Naive thymus-derived CD4-positive, alpha-beta T cell (primary cell): ENCODE results near the gene TMEM212. TPM values are rescaled to one million over a fixed set of nuclear protein-coding genes. Genes with fewer than 3 reads are reported as not detected.

Experiments
- ATAC-seq: fragments of 150-1000 bp; cut with Tn5 transposase; 2 replicates; pipeline ENCODE4 v1.10.0; 2021; ENCODE audit warnings: mild to moderate bottlenecking, moderate library complexity
- CTCF ChIA-PET: fragments of 350-600 bp; sonication (Branson Sonifier 250); formaldehyde crosslinking; loops from one replicate; lab custom pipeline; 2021; ENCODE audit warnings: antibody characterized with exemption; lab: Charles Lee
- POLR2A ChIA-PET: fragments of 350-600 bp; sonication (Branson Sonifier 250); formaldehyde crosslinking; loops from one replicate; lab custom pipeline; 2021; ENCODE audit warnings: antibody characterized with exemption, inconsistent platforms; lab: Charles Lee
- DNase-seq, 9 donors: peaks; one replicate each; pipeline versions ENCODE4 v3.0.0 to v3.0.0-alpha.2; 2020 to 2022; ENCODE audit warnings: mixed read lengths in 1 of 9
- H3K27ac ChIP-seq: one replicate; pipeline ENCODE4 v1.7.0; 2013; ENCODE audit warnings: mild to moderate bottlenecking, low read depth, low read length, moderate library complexity
- H3K27me3 ChIP-seq, 2 donors: one replicate each; pipeline ENCODE4 v1.7.0; 2013; ENCODE audit warnings: low read length in 2 of 2, mild to moderate bottlenecking in 2 of 2, moderate library complexity in 2 of 2; ENCODE audit not compliant: control insufficient read depth in 2 of 2, insufficient read depth in 2 of 2
- H3K36me3 ChIP-seq, 3 experiments: 1 replicate in 2 of 3; 2 replicates in 1 of 3; pipeline ENCODE4 v1.7.0; 2013; ENCODE audit warnings: low read length in 3 of 3, mild to moderate bottlenecking in 3 of 3, moderate library complexity in 1 of 3; ENCODE audit not compliant: insufficient read depth in 3 of 3, control insufficient read depth in 2 of 3
- H3K4me1 ChIP-seq, 2 donors: one replicate each; pipeline ENCODE4 v1.7.0; 2013; ENCODE audit warnings: low read length in 2 of 2, mild to moderate bottlenecking in 2 of 2, moderate library complexity in 1 of 2; ENCODE audit not compliant: control insufficient read depth in 2 of 2, insufficient read depth in 2 of 2
- H3K4me3 ChIP-seq: 2 replicates; pipeline ENCODE4 v1.7.0; 2013; ENCODE audit warnings: mild to moderate bottlenecking, low read length
- H3K9me3 ChIP-seq, 3 experiments: 1 replicate in 2 of 3; 2 replicates in 1 of 3; pipeline ENCODE4 v1.7.0; 2013; ENCODE audit warnings: low read length in 3 of 3; ENCODE audit not compliant: control insufficient read depth in 2 of 3
- H3K27ac Mint-ChIP-seq, 9 donors: one replicate each; pipeline ENCODE4 v1.8.0; 2020 to 2022; ENCODE audit warnings: mixed read lengths in 9 of 9, mild to moderate bottlenecking in 8 of 9, moderate library complexity in 5 of 9, inconsistent platforms in 2 of 9
- H3K27me3 Mint-ChIP-seq, 5 donors: one replicate each; pipeline ENCODE4 v1.8.0; 2021 to 2022; ENCODE audit warnings: mixed read lengths in 5 of 5, mild to moderate bottlenecking in 1 of 5
- H3K36me3 Mint-ChIP-seq, 5 donors: one replicate each; pipeline ENCODE4 v1.8.0; 2020 to 2022; ENCODE audit warnings: mixed read lengths in 5 of 5, mild to moderate bottlenecking in 3 of 5, inconsistent platforms in 1 of 5
- H3K4me1 Mint-ChIP-seq, 7 donors: one replicate each; pipeline ENCODE4 v1.8.0; 2020 to 2022; ENCODE audit warnings: mixed read lengths in 7 of 7, mild to moderate bottlenecking in 3 of 7, inconsistent platforms in 1 of 7
- H3K4me3 Mint-ChIP-seq, 10 donors: one replicate each; pipeline ENCODE4 v1.8.0; 2020 to 2022; ENCODE audit warnings: mild to moderate bottlenecking in 10 of 10, mixed read lengths in 10 of 10, moderate library complexity in 6 of 10, inconsistent platforms in 2 of 10
- H3K9me3 Mint-ChIP-seq, 11 donors: one replicate each; pipeline ENCODE4 v1.8.0; 2020 to 2022; ENCODE audit warnings: mixed read lengths in 11 of 11, mild to moderate bottlenecking in 4 of 11, inconsistent platforms in 1 of 11, moderate library complexity in 1 of 11
- intact Hi-C, 2 donors: fragments of 100-400 bp; cut with micrococcal nuclease; formaldehyde crosslinking; loops; one replicate each; pipeline ENCODE4 v1.15.1; 2023
- polyA plus RNA-seq, 2 donors: library from polyadenylated mRNA; unstranded; fragments of 300-500 nt; fragmentation: Illumina TruSeq; gene quantifications; one replicate each; pipeline ENCODE4 v1.2.3, GENCODE V29; 2021
- total RNA-seq, 6 experiments: library from RNA in 5 of 6; stranded (reverse) in 5 of 6; gene quantifications; 1 replicate in 5 of 6; 2 replicates in 1 of 6; pipeline ENCODE4 v1.2.3 and lab custom pipeline; 2021 to 2026

Gene TMEM212
- total and polyA plus RNA-seq, 7 experiments from 2014 or later, result not detected

GRCh38 chr3:171862993-171863521 lies 19.9 kb downstream of the TMEM212 start:
- POLR2A ChIA-PET, result no interaction called here
- H3K4me3 ChIP-seq, result no peak overlapping the region
- no peak for ATAC-seq

GRCh38 chr3:171863920-171864319 lies 20.8 kb downstream of the TMEM212 start:
- no peaks in the 10 kb centered on the region for H3K36me3 ChIP-seq
- no peaks in the 10 kb centered on the region for H3K4me1 ChIP-seq
- POLR2A ChIA-PET, result no interaction called here
- DNase-seq (no peak), ATAC-seq (no peak)
- H3K9me3 Mint-ChIP-seq, result peaks cover 0 to under 1% (median 0%) of the 10 kb centered on the region in 11 donors
- H3K4me3 Mint-ChIP-seq, result no peak overlapping the region
- no peak overlapping the region for H3K27ac ChIP-seq
- peaks cover 0 to 7% (median 0%) of the 10 kb centered on the region in 5 donors for H3K27me3 Mint-ChIP-seq
- intact Hi-C loops, result no loop called here
- H3K27ac Mint-ChIP-seq, result no peak overlapping the region
- no peaks in the 10 kb centered on the region for H3K9me3 ChIP-seq
- peaks cover 0 to 3% (median 0%) of the 10 kb centered on the region in 7 donors for H3K4me1 Mint-ChIP-seq
- H3K36me3 Mint-ChIP-seq, result no peaks in the 10 kb centered on the region
- H3K4me3 ChIP-seq, result no peak overlapping the region
- CTCF ChIA-PET, result no interaction called here
- H3K27me3 ChIP-seq, result no peaks in the 10 kb centered on the region

More at GRCh38 chr3:171862993-171863521, 19.9 kb downstream of the TMEM212 start:
- H3K27ac Mint-ChIP-seq, result no peak overlapping the region
- intact Hi-C loops, result no loop called here
- CTCF ChIA-PET, result no interaction called here
- no peak for DNase-seq
- Histone ChIP-seq H3K27me3 (no peaks in the 10 kb centered on the region), H3K36me3 (no peaks in the 10 kb centered on the region), H3K4me1 (no peaks in the 10 kb centered on the region), H3K27ac (no peak overlapping the region), H3K9me3 (no peaks in the 10 kb centered on the region)
- H3K36me3 Mint-ChIP-seq, result no peaks in the 10 kb centered on the region
- peaks cover 0 to 7% (median 0%) of the 10 kb centered on the region in 5 donors for H3K27me3 Mint-ChIP-seq
- H3K4me1 Mint-ChIP-seq, result peaks cover 0 to 3% (median 0%) of the 10 kb centered on the region in 7 donors
- peaks cover 0 to 7% (median 0%) of the 10 kb centered on the region in 11 donors for H3K9me3 Mint-ChIP-seq
- H3K4me3 Mint-ChIP-seq, result no peak overlapping the region

- Histone ChIP-seq H3K27ac (no peak overlapping the region), H3K36me3 (no peaks in the 10 kb centered on the region), H3K27me3 (no peaks in the 10 kb centered on the region), H3K9me3 (no peaks in the 10 kb centered on the region), H3K4me1 (no peaks in the 10 kb centered on the region), H3K4me3 (no peak overlapping the region)
- CTCF ChIA-PET, result no interaction called here
- H3K27ac Mint-ChIP-seq, result no peak overlapping the region
- ATAC-seq (no peak), DNase-seq (no peak)
- no peak overlapping the region for H3K4me3 Mint-ChIP-seq
- H3K27me3 Mint-ChIP-seq, result peaks cover 0 to 7% (median 0%) of the 10 kb centered on the region in 5 donors
- POLR2A ChIA-PET, result no interaction called here
- no peaks in the 10 kb centered on the region for H3K9me3 Mint-ChIP-seq
- no peaks in the 10 kb centered on the region for H3K4me1 Mint-ChIP-seq
- intact Hi-C loops, result no loop called here
- no peaks in the 10 kb centered on the region for H3K36me3 Mint-ChIP-seq
Observed at GRCh38 chr3:171865191-171865865, 22.2 kb downstream of the TMEM212 start.

- Histone ChIP-seq H3K4me1 (no peaks in the 10 kb centered on the region), H3K4me3 (no peak overlapping the region), H3K36me3 (no peaks in the 10 kb centered on the region), H3K27me3 (no peaks in the 10 kb centered on the region), H3K9me3 (no peaks in the 10 kb centered on the region), H3K27ac (no peak overlapping the region)
- no peaks in the 10 kb centered on the region for H3K4me1 Mint-ChIP-seq
- no peak overlapping the region for H3K4me3 Mint-ChIP-seq
- no peaks in the 10 kb centered on the region for H3K36me3 Mint-ChIP-seq
- DNase-seq (no peak), ATAC-seq (no peak)
- intact Hi-C loops, result no loop called here
- POLR2A ChIA-PET, result no interaction called here
- H3K27me3 Mint-ChIP-seq, result peaks cover 0 to 7% (median 2%) of the 10 kb centered on the region in 5 donors
- H3K9me3 Mint-ChIP-seq, result no peaks in the 10 kb centered on the region
- CTCF ChIA-PET, result no interaction called here
- H3K27ac Mint-ChIP-seq, result no peak overlapping the region
Observed at GRCh38 chr3:171867981-171868380, 24.8 kb downstream of the TMEM212 start.

- no peak for DNase-seq
- Mint-ChIP-seq H3K27ac (no peak overlapping the region), H3K4me3 (no peak overlapping the region), H3K4me1 (peaks cover 0 to under 1% (median 0%) of the 10 kb centered on the region in 7 donors), H3K36me3 (no peaks in the 10 kb centered on the region), H3K27me3 (peaks cover 0 to 5% (median under 1%) of the 10 kb centered on the region in 5 donors), H3K9me3 (no peaks in the 10 kb centered on the region)
- CTCF ChIA-PET, result no interaction called here
- no peaks in the 10 kb centered on the region for H3K36me3 ChIP-seq
- H3K27ac ChIP-seq, result no peak overlapping the region
- H3K27me3 ChIP-seq, result no peaks in the 10 kb centered on the region
- H3K4me3 ChIP-seq, result no peak overlapping the region
- H3K9me3 ChIP-seq, result no peaks in the 10 kb centered on the region
- ATAC-seq, result peak; percentile 52
- no peaks in the 10 kb centered on the region for H3K4me1 ChIP-seq
- POLR2A ChIA-PET, result no interaction called here
- intact Hi-C loops, result no loop called here
Observed at GRCh38 chr3:171871392-171872274, 28.5 kb downstream of the TMEM212 start.

GRCh38 chr3:171873580-171873979 lies 30.4 kb downstream of the TMEM212 start:
- POLR2A ChIA-PET, result no interaction called here
- Histone ChIP-seq H3K36me3 (no peaks in the 10 kb centered on the region), H3K4me3 (no peak overlapping the region), H3K27me3 (no peaks in the 10 kb centered on the region), H3K27ac (no peak overlapping the region), H3K4me1 (no peaks in the 10 kb centered on the region), H3K9me3 (no peaks in the 10 kb centered on the region)
- H3K4me1 Mint-ChIP-seq, result peaks cover 0 to 3% (median 0%) of the 10 kb centered on the region in 7 donors
- no peak overlapping the region for H3K27ac Mint-ChIP-seq
- no peak overlapping the region for H3K4me3 Mint-ChIP-seq
- H3K27me3 Mint-ChIP-seq, result peaks cover 0 to 10% (median 9%) of the 10 kb centered on the region in 5 donors
- no peaks in the 10 kb centered on the region for H3K9me3 Mint-ChIP-seq
- CTCF ChIA-PET, result no interaction called here
- no peak for ATAC-seq
- intact Hi-C loops, result no loop called here
- no peak for DNase-seq
- no peaks in the 10 kb centered on the region for H3K36me3 Mint-ChIP-seq
